ENCODE measurements around the gene KIAA1549.
"Not testable (repeated sequence)": the region's sequence is repeated elsewhere in the genome, so short reads cannot be mapped to it uniquely, and the experiment has no call there.

Gene KIAA1549

GRCh38 chr7:138943061-138943460 is 38.1 kb downstream of the KIAA1549 start:
- no peak for TF ChIP-seq FOXP2 (optimal IDR thresholded peaks at IDR 0.05; ENCODE audit: control extremely low read depth, extremely low read length, insufficient read depth)
- TF ChIP-seq POLR2AphosphoS5 (IDR thresholded peaks at IDR 0.05; ENCODE audit: borderline replicate concordance, low read depth, low read length), result no peak
- no peak for TF ChIP-seq EZH2 (IDR thresholded peaks at IDR 0.05)

GRCh38 chr7:138941545-138941944 is 39.6 kb downstream of the KIAA1549 start:
- Histone ChIP-seq H3K9me3 (ENCODE audit: low read depth, low read length) (no peaks in the 10 kb centered on the region), H3K9ac (ENCODE audit: insufficient read length) (no peak overlapping the region), H3K36me3 (ENCODE audit: insufficient read depth, low read length) (no peaks in the 10 kb centered on the region), H3K4me3 (no peak overlapping the region), H3K27ac (no peak overlapping the region)
- DNase-seq (ENCODE audit: low read depth, low spot score), result no peak
- TF ChIP-seq FOXP2 (optimal IDR thresholded peaks at IDR 0.05; ENCODE audit: control extremely low read depth, extremely low read length, insufficient read depth) (no peak), EZH2 (IDR thresholded peaks at IDR 0.05) (no peak), POLR2AphosphoS5 (IDR thresholded peaks at IDR 0.05; ENCODE audit: borderline replicate concordance, low read depth, low read length) (no peak)

More at GRCh38 chr7:138943061-138943460, 38.1 kb downstream of the KIAA1549 start:
- H3K27ac ChIP-seq, result no peak overlapping the region
- H3K36me3 ChIP-seq (ENCODE audit: insufficient read depth, low read length), result no peaks in the 10 kb centered on the region
- H3K9me3 ChIP-seq (ENCODE audit: low read depth, low read length), result no peaks in the 10 kb centered on the region
- H3K9ac ChIP-seq (ENCODE audit: insufficient read length), result no peak overlapping the region
- DNase-seq (ENCODE audit: low read depth, low spot score), result no peak
- H3K4me3 ChIP-seq, result no peak overlapping the region

GRCh38 chr7:138940602-138941001 is 40.6 kb downstream of the KIAA1549 start:
- H3K36me3 ChIP-seq (ENCODE audit: insufficient read depth, low read length); H3K4me3 ChIP-seq; H3K9me3 ChIP-seq (ENCODE audit: low read depth, low read length); H3K9ac ChIP-seq (ENCODE audit: insufficient read length); H3K27ac ChIP-seq; DNase-seq (ENCODE audit: low read depth, low spot score): not testable (repeated sequence)

GRCh38 chr7:138937484-138937883 is 43.7 kb downstream of the KIAA1549 start:
- H3K9ac ChIP-seq (ENCODE audit: insufficient read length), result no peak overlapping the region
- no peaks in the 10 kb centered on the region for H3K9me3 ChIP-seq (ENCODE audit: low read depth, low read length)
- TF ChIP-seq FOXP2 (optimal IDR thresholded peaks at IDR 0.05; ENCODE audit: control extremely low read depth, extremely low read length, insufficient read depth) (no peak), EZH2 (IDR thresholded peaks at IDR 0.05) (no peak), POLR2AphosphoS5 (IDR thresholded peaks at IDR 0.05; ENCODE audit: borderline replicate concordance, low read depth, low read length) (no peak)
- no peak for DNase-seq (ENCODE audit: low read depth, low spot score)
- no peak overlapping the region for H3K4me3 ChIP-seq
- H3K27ac ChIP-seq, result no peak overlapping the region
- no peaks in the 10 kb centered on the region for H3K36me3 ChIP-seq (ENCODE audit: insufficient read depth, low read length)

GRCh38 chr7:138935465-138936011 is 45.7 kb downstream of the KIAA1549 start:
- TF ChIP-seq POLR2AphosphoS5 (IDR thresholded peaks at IDR 0.05; ENCODE audit: borderline replicate concordance, low read depth, low read length), result no peak
- no peak for TF ChIP-seq FOXP2 (optimal IDR thresholded peaks at IDR 0.05; ENCODE audit: control extremely low read depth, extremely low read length, insufficient read depth)
- TF ChIP-seq EZH2 (IDR thresholded peaks at IDR 0.05), result no peak
- no peak overlapping the region for H3K9ac ChIP-seq (ENCODE audit: insufficient read length)
- no peak overlapping the region for H3K27ac ChIP-seq
- no peak overlapping the region for H3K4me3 ChIP-seq
- H3K9me3 ChIP-seq (ENCODE audit: low read depth, low read length), result no peaks in the 10 kb centered on the region
- no peak for DNase-seq (ENCODE audit: low read depth, low spot score)
- no peaks in the 10 kb centered on the region for H3K36me3 ChIP-seq (ENCODE audit: insufficient read depth, low read length)

GRCh38 chr7:138934861-138935260 is 46.3 kb downstream of the KIAA1549 start:
- Histone ChIP-seq H3K27ac (no peak overlapping the region), H3K36me3 (ENCODE audit: insufficient read depth, low read length) (no peaks in the 10 kb centered on the region), H3K9ac (ENCODE audit: insufficient read length) (no peak overlapping the region), H3K9me3 (ENCODE audit: low read depth, low read length) (no peaks in the 10 kb centered on the region), H3K4me3 (no peak overlapping the region)
- DNase-seq (ENCODE audit: low read depth, low spot score), result no peak
- TF ChIP-seq EZH2 (IDR thresholded peaks at IDR 0.05) (no peak), FOXP2 (optimal IDR thresholded peaks at IDR 0.05; ENCODE audit: control extremely low read depth, extremely low read length, insufficient read depth) (no peak), POLR2AphosphoS5 (IDR thresholded peaks at IDR 0.05; ENCODE audit: borderline replicate concordance, low read depth, low read length) (no peak)

- H3K9me3 ChIP-seq (ENCODE audit: low read depth, low read length), result no peaks in the 10 kb centered on the region
- H3K9ac ChIP-seq (ENCODE audit: insufficient read length), result no peak overlapping the region
Measured at GRCh38 chr7:138934367-138934766, 46.8 kb downstream of the KIAA1549 start.

GRCh38 chr7:138932870-138933269 is 48.3 kb downstream of the KIAA1549 start:
- no peak overlapping the region for H3K9ac ChIP-seq (ENCODE audit: insufficient read length)
- TF ChIP-seq POLR2AphosphoS5 (IDR thresholded peaks at IDR 0.05; ENCODE audit: borderline replicate concordance, low read depth, low read length), result no peak
- TF ChIP-seq EZH2 (IDR thresholded peaks at IDR 0.05), result no peak
- no peak for TF ChIP-seq FOXP2 (optimal IDR thresholded peaks at IDR 0.05; ENCODE audit: control extremely low read depth, extremely low read length, insufficient read depth)
- H3K9me3 ChIP-seq (ENCODE audit: low read depth, low read length), result no peaks in the 10 kb centered on the region
- no peak overlapping the region for H3K27ac ChIP-seq
- DNase-seq (ENCODE audit: low read depth, low spot score), result no peak
- H3K4me3 ChIP-seq, result no peak overlapping the region
- H3K36me3 ChIP-seq (ENCODE audit: insufficient read depth, low read length), result no peaks in the 10 kb centered on the region

More at GRCh38 chr7:138934367-138934766, 46.8 kb downstream of the KIAA1549 start:
- H3K36me3 ChIP-seq (ENCODE audit: insufficient read depth, low read length), result no peaks in the 10 kb centered on the region
- no peak for DNase-seq (ENCODE audit: low read depth, low spot score)
- TF ChIP-seq EZH2 (IDR thresholded peaks at IDR 0.05) (no peak), FOXP2 (optimal IDR thresholded peaks at IDR 0.05; ENCODE audit: control extremely low read depth, extremely low read length, insufficient read depth) (no peak), POLR2AphosphoS5 (IDR thresholded peaks at IDR 0.05; ENCODE audit: borderline replicate concordance, low read depth, low read length) (no peak)
- no peak overlapping the region for H3K4me3 ChIP-seq
- H3K27ac ChIP-seq, result no peak overlapping the region

GRCh38 chr7:138932427-138932826 is 48.8 kb downstream of the KIAA1549 start:
- Histone ChIP-seq H3K4me3 (no peak overlapping the region), H3K9me3 (ENCODE audit: low read depth, low read length) (no peaks in the 10 kb centered on the region), H3K36me3 (ENCODE audit: insufficient read depth, low read length) (no peaks in the 10 kb centered on the region), H3K9ac (ENCODE audit: insufficient read length) (no peak overlapping the region), H3K27ac (no peak overlapping the region)
- no peak for TF ChIP-seq POLR2AphosphoS5 (IDR thresholded peaks at IDR 0.05; ENCODE audit: borderline replicate concordance, low read depth, low read length)
- TF ChIP-seq EZH2 (IDR thresholded peaks at IDR 0.05), result no peak
- no peak for TF ChIP-seq FOXP2 (optimal IDR thresholded peaks at IDR 0.05; ENCODE audit: control extremely low read depth, extremely low read length, insufficient read depth)
- no peak for DNase-seq (ENCODE audit: low read depth, low spot score)
